ENCODE measurements around the gene TRIM37. TPM values are rescaled to one million over a fixed set of nuclear protein-coding genes. Genes with fewer than 3 reads are reported as not detected.

The TRIM37 gene
- total and polyA plus RNA-seq, 7 experiments from 2014 or later: 6.7 to 25.2 (median 18.3) TPM

- Mint-ChIP-seq H3K36me3 (peaks cover 0 to 11% (median 3%) of the 10 kb centered on the region in 5 donors), H3K27me3 (no peaks in the 10 kb centered on the region), H3K4me1 (peaks cover 18 to 55% (median 39%) of the 10 kb centered on the region in 7 donors), H3K27ac (peak overlapping the region; percentile 63 to 98 (median 90)), H3K4me3 (peak overlapping the region; percentile 80 to 97 (median 94)), H3K9me3 (peaks cover 0 to 2% (median 0%) of the 10 kb centered on the region in 11 donors)
- CTCF ChIA-PET: no interaction called here
- Histone ChIP-seq H3K36me3 (ENCODE audit: control insufficient read depth in 2 of 3, insufficient read depth in 3 of 3, low read length in 3 of 3) (peaks cover 0 to 7% (median 0%) of the 10 kb centered on the region in 3 experiments), H3K4me3 (ENCODE audit: low read length) (peak overlapping the region; percentile 69), H3K4me1 (ENCODE audit: control insufficient read depth in 2 of 2, insufficient read depth in 2 of 2, low read length in 2 of 2) (peaks cover 11 to 26% of the 10 kb centered on the region in 2 donors), H3K27ac (ENCODE audit: low read depth, low read length) (peak overlapping the region; percentile 83), H3K27me3 (ENCODE audit: control insufficient read depth in 2 of 2, insufficient read depth in 2 of 2, low read length in 2 of 2) (no peaks in the 10 kb centered on the region), H3K9me3 (ENCODE audit: control insufficient read depth in 2 of 3, low read length in 3 of 3) (no peaks in the 10 kb centered on the region)
- POLR2A ChIA-PET: interaction anchor here (0.7 to 2.7 kb wide), 6 partner anchors 11 to 618 kb away, joined by 3 to 21 read pairs (median 4); partner anchors contain the start of genes HSF5, PRR11 and SKA2
- ATAC-seq (peak; percentile 67), DNase-seq (peak in 8 of 9 donors; percentile 51 to 81 (median 73))
- intact Hi-C loops (cut with micrococcal nuclease): loop anchor here (1.0 to 10.0 kb wide), 19 partner anchors 49 to 1496 kb away; partner anchors contain the start of genes CLTC (in 2 of the 2), GDPD1 (in 2 of the 2), PPM1D (in 2 of the 2) and PRR11 (in 2 of the 2)
These were observed 723 bp downstream of the TRIM37 start for GRCh38 chr17:59105852-59106462.

- H3K36me3 Mint-ChIP-seq: peaks cover 8 to 29% (median 19%) of the 10 kb centered on the region in 5 donors
- Histone ChIP-seq H3K36me3 (ENCODE audit: control insufficient read depth in 2 of 3, insufficient read depth in 3 of 3, low read length in 3 of 3) (peaks cover 0 to 15% (median 0%) of the 10 kb centered on the region in 3 experiments), H3K4me1 (ENCODE audit: control insufficient read depth in 2 of 2, insufficient read depth in 2 of 2, low read length in 2 of 2) (peaks cover 6 to 18% of the 10 kb centered on the region in 2 donors), H3K27ac (ENCODE audit: low read depth, low read length) (no peak overlapping the region), H3K27me3 (ENCODE audit: control insufficient read depth in 2 of 2, insufficient read depth in 2 of 2, low read length in 2 of 2) (no peaks in the 10 kb centered on the region), H3K4me3 (ENCODE audit: low read length) (no peak overlapping the region), H3K9me3 (ENCODE audit: control insufficient read depth in 2 of 3, low read length in 3 of 3) (no peaks in the 10 kb centered on the region)
- ChIA-PET POLR2A (no interaction called here), CTCF (no interaction called here)
- H3K27me3 Mint-ChIP-seq: no peaks in the 10 kb centered on the region
- H3K27ac Mint-ChIP-seq: no peak overlapping the region
- no peak for DNase-seq
- H3K4me3 Mint-ChIP-seq: no peak overlapping the region
- H3K4me1 Mint-ChIP-seq: peaks cover 23 to 51% (median 41%) of the 10 kb centered on the region in 7 donors
- no peak for ATAC-seq
- peaks cover 0 to 5% (median 0%) of the 10 kb centered on the region in 11 donors for H3K9me3 Mint-ChIP-seq
- intact Hi-C loops (cut with micrococcal nuclease): loop anchor here in 1 of 2 donors (10.0 kb wide), 1 partner anchor 766 kb away; no protein-coding TSS in a partner anchor
These were observed 5.5 kb downstream of the TRIM37 start for GRCh38 chr17:59101178-59101577.

DNA sequence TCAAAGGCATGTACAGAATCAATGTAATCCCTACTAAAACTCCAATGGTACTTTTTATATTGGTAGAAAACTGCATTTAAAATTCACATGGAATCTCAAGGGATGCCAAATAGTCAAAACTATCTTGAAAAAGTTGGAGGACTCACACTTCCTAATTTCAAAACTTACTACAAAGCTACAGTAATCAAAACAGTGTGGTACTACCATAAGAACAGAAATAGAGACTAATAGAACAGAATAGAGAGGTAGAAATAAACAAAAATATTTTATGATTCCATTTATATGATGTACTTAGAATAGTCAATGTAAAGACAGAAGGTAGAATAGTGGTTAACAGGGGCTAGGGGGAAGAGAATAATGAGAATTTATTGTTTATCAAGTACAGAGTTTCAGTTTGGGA lies 8.8 kb downstream of the TRIM37 start:
- ChIA-PET CTCF (no interaction called here), POLR2A (no interaction called here)
- Histone ChIP-seq H3K27me3 (ENCODE audit: control insufficient read depth in 2 of 2, insufficient read depth in 2 of 2, low read length in 2 of 2) (no peaks in the 10 kb centered on the region), H3K36me3 (ENCODE audit: control insufficient read depth in 2 of 3, insufficient read depth in 3 of 3, low read length in 3 of 3) (peaks cover 0 to 14% (median 0%) of the 10 kb centered on the region in 3 experiments), H3K4me3 (ENCODE audit: low read length) (no peak overlapping the region), H3K4me1 (ENCODE audit: control insufficient read depth in 2 of 2, insufficient read depth in 2 of 2, low read length in 2 of 2) (no peaks in the 10 kb centered on the region), H3K27ac (ENCODE audit: low read depth, low read length) (no peak overlapping the region), H3K9me3 (ENCODE audit: control insufficient read depth in 2 of 3, low read length in 3 of 3) (no peaks in the 10 kb centered on the region)
- DNase-seq (no peak), ATAC-seq (no peak)
- no peaks in the 10 kb centered on the region for H3K27me3 Mint-ChIP-seq
- intact Hi-C loops (cut with micrococcal nuclease): no loop called here
- peaks cover 0 to 5% (median 0%) of the 10 kb centered on the region in 11 donors for H3K9me3 Mint-ChIP-seq
- H3K36me3 Mint-ChIP-seq: peaks cover 8 to 33% (median 22%) of the 10 kb centered on the region in 5 donors
- H3K27ac Mint-ChIP-seq: peak overlapping the region in 1 of 9 donors; percentile 5
- H3K4me1 Mint-ChIP-seq: peaks cover 20 to 32% (median 28%) of the 10 kb centered on the region in 7 donors
- H3K4me3 Mint-ChIP-seq: no peak overlapping the region

DNA sequence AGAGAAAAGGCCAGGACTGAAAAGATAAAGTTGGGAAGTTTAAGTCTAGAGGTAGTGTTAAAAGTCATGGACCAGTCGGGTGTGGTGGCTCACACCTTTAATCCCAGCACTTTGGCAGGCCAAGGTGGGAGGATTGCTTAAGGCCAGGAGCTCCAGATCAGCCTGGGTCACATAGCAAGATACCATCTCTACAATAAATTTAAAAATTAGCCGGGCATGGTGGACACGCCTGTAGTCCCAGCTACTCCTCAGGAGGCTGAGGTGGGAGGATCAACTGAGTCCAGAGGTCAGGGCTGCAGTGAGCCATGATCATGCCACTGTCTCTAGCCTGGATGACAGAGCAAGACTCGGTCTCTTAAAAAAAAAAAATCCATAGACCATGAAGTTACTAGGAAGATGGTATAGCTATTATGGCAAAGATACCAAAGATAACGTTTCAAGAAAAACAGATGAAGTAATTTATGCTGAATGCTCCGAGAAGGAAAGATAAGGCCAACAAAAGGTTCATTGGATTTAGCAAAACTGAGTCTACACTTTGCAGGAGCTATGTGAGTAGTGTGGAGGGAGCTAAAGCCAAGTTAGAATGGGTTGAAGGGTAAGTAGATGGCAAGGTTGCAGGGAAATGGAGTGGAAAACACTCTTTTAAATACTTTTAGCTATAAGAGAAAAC lies 11.7 kb downstream of the TRIM37 start:
- ChIA-PET CTCF (interaction anchor here (0.5 to 0.6 kb wide), 3 partner anchors 20 to 520 kb away, joined by 3 read pairs; no protein-coding TSS in a partner anchor), POLR2A (interaction anchor here (0.5 to 2.2 kb wide), 2 partner anchors 11 to 463 kb away, joined by 3 to 12 read pairs; partner anchors contain the start of gene TRIM37)
- H3K27me3 Mint-ChIP-seq: no peaks in the 10 kb centered on the region
- H3K27ac ChIP-seq (ENCODE audit: low read depth, low read length): no peak overlapping the region
- ATAC-seq (no peak), DNase-seq (no peak)
- peaks cover 0 to 4% (median 0%) of the 10 kb centered on the region in 3 experiments for H3K36me3 ChIP-seq (ENCODE audit: control insufficient read depth in 2 of 3, insufficient read depth in 3 of 3, low read length in 3 of 3)
- peaks cover 0 to 5% (median 0%) of the 10 kb centered on the region in 11 donors for H3K9me3 Mint-ChIP-seq
- no peaks in the 10 kb centered on the region for H3K4me1 ChIP-seq (ENCODE audit: control insufficient read depth in 2 of 2, insufficient read depth in 2 of 2, low read length in 2 of 2)
- intact Hi-C loops (cut with micrococcal nuclease): no loop called here
- no peak overlapping the region for H3K27ac Mint-ChIP-seq
- peaks cover under 1 to 25% (median 17%) of the 10 kb centered on the region in 5 donors for H3K36me3 Mint-ChIP-seq
- no peak overlapping the region for H3K4me3 ChIP-seq (ENCODE audit: low read length)
- H3K9me3 ChIP-seq (ENCODE audit: control insufficient read depth in 2 of 3, low read length in 3 of 3): no peaks in the 10 kb centered on the region
- no peaks in the 10 kb centered on the region for H3K27me3 ChIP-seq (ENCODE audit: control insufficient read depth in 2 of 2, insufficient read depth in 2 of 2, low read length in 2 of 2)
- peaks cover 7 to 21% (median 15%) of the 10 kb centered on the region in 7 donors for H3K4me1 Mint-ChIP-seq
- no peak overlapping the region for H3K4me3 Mint-ChIP-seq

DNA sequence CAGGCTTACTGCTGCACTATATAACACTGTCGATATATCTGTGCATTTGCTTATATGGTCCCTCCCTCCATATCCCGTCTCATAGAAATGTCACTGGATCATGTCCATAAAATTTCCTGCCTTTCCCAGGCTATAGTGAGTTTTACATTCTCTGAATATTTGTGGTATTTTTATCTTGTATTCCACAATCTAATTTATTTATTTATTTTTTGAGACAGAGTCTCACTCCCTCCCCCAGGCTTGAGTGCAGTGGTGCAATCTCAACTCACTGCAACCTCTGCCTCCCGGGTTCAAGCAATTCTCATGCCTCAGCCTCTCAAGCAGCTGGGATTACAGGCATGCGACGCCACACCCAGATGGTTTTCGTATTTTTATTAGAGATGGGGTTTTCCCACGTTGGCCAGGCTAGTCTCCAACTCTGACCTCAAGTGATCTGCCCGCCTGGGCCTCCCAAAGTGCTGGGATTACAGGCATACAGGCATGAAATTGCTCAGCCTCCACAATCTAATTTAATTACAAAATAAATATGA lies 12.9 kb downstream of the TRIM37 start:
- H3K9me3 Mint-ChIP-seq: peaks cover 0 to 5% (median 0%) of the 10 kb centered on the region in 11 donors
- H3K36me3 Mint-ChIP-seq: peaks cover 0 to 25% (median 12%) of the 10 kb centered on the region in 5 donors
- CTCF ChIA-PET: no interaction called here
- POLR2A ChIA-PET: interaction anchor here (0.6 to 2.2 kb wide), 2 partner anchors 12 to 379 kb away, joined by 5 to 12 read pairs; partner anchors contain the start of gene TRIM37
- Histone ChIP-seq H3K36me3 (ENCODE audit: control insufficient read depth in 2 of 3, insufficient read depth in 3 of 3, low read length in 3 of 3) (peaks cover 0 to 9% (median 4%) of the 10 kb centered on the region in 3 experiments), H3K4me3 (ENCODE audit: low read length) (no peak overlapping the region), H3K27ac (ENCODE audit: low read depth, low read length) (no peak overlapping the region), H3K4me1 (ENCODE audit: control insufficient read depth in 2 of 2, insufficient read depth in 2 of 2, low read length in 2 of 2) (no peaks in the 10 kb centered on the region), H3K9me3 (ENCODE audit: control insufficient read depth in 2 of 3, low read length in 3 of 3) (no peaks in the 10 kb centered on the region), H3K27me3 (ENCODE audit: control insufficient read depth in 2 of 2, insufficient read depth in 2 of 2, low read length in 2 of 2) (no peaks in the 10 kb centered on the region)
- ATAC-seq (no peak), DNase-seq (no peak)
- H3K4me1 Mint-ChIP-seq: peaks cover 4 to 20% (median 14%) of the 10 kb centered on the region in 7 donors
- no peak overlapping the region for H3K4me3 Mint-ChIP-seq
- H3K27ac Mint-ChIP-seq: peak overlapping the region in 1 of 9 donors; percentile 76
- H3K27me3 Mint-ChIP-seq: no peaks in the 10 kb centered on the region
- intact Hi-C loops (cut with micrococcal nuclease): no loop called here

GRCh38 chr17:59093145-59093701 lies 13.5 kb downstream of the TRIM37 start:
- intact Hi-C loops (cut with micrococcal nuclease): no loop called here
- Mint-ChIP-seq H3K27ac (peak overlapping the region in 1 of 9 donors; percentile 76), H3K9me3 (peaks cover 0 to 5% (median 0%) of the 10 kb centered on the region in 11 donors), H3K4me3 (no peak overlapping the region), H3K27me3 (no peaks in the 10 kb centered on the region), H3K36me3 (peaks cover 0 to 25% (median 11%) of the 10 kb centered on the region in 5 donors), H3K4me1 (peaks cover 4 to 20% (median 14%) of the 10 kb centered on the region in 7 donors)
- Histone ChIP-seq H3K9me3 (ENCODE audit: control insufficient read depth in 2 of 3, low read length in 3 of 3) (no peaks in the 10 kb centered on the region), H3K36me3 (ENCODE audit: control insufficient read depth in 2 of 3, insufficient read depth in 3 of 3, low read length in 3 of 3) (peaks cover 0 to 14% (median 4%) of the 10 kb centered on the region in 3 experiments), H3K27me3 (ENCODE audit: control insufficient read depth in 2 of 2, insufficient read depth in 2 of 2, low read length in 2 of 2) (no peaks in the 10 kb centered on the region), H3K4me1 (ENCODE audit: control insufficient read depth in 2 of 2, insufficient read depth in 2 of 2, low read length in 2 of 2) (no peaks in the 10 kb centered on the region), H3K27ac (ENCODE audit: low read depth, low read length) (no peak overlapping the region), H3K4me3 (ENCODE audit: low read length) (no peak overlapping the region)
- ChIA-PET POLR2A (no interaction called here), CTCF (no interaction called here)
- DNase-seq: no peak
- ATAC-seq: no peak

All from naive thymus-derived CD4-positive, alpha-beta T cell (primary cell).